Left renal pelvis (tissue), 4 donors: ENCODE data around the gene ABI1. TPM values are rescaled to one million over a fixed set of nuclear protein-coding genes. Genes with fewer than 3 reads are reported as not detected.
"Not testable (repeated sequence)": the region's sequence is repeated elsewhere in the genome, so short reads cannot be mapped to it uniquely, and the experiment has no call there.

ENCODE experiments used
- DNase-seq, 4 donors: peaks; one replicate each; pipeline ENCODE4 v3.0.0-alpha.2; 2013; ENCODE audit warnings: low read depth in 4 of 4, low spot score in 3 of 4
- polyA plus RNA-seq, 4 donors: library from polyadenylated mRNA; unstranded; fragments of 120-200 nt; gene quantifications; one replicate each; pipeline ENCODE4 v1.2.1, GENCODE V29; 2013; ENCODE audit not compliant: insufficient read length in 4 of 4

Gene ABI1
- polyA plus RNA-seq, 4 donors, result 57.0 to 71.2 (median 64.5) TPM

DNA sequence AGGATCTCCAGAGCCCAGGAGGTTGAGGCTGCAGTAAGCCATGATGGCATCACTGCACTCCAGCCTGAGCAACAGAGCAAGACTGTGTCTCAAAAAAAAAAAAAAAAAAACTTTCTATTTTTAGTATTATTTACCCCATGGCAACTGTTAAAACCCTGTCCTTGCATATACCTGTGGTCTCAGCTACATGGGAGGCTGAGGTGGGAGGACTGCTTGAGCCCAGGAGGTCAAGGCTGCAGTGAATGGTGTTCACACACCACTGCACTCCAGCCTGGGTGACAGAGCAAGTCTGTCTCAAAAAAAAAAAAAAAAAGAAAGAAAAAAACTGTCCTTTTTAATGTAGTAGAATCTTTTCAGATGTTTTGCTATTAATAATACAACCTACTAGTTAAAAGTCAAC lies 3.2 kb downstream of the ABI1 start:
- DNase-seq, result not testable (repeated sequence)

DNA sequence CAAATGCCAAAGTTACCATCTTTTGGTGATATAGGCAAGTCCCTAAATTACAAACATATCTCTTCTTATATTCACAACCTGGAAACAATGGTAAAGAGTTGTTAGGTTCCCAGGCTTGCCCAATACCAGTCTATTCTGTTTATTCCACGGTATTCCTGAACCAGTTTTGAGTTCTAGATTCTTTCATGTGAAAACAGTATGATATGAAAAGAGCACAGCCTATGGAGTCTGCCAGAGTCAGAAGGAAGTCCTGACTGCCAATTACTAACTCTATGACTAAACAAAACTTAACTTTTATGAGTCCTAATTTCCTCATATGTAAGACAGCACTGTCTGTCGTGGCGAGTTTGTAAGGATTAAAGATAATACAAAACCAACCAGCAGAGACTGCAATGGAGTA lies 5.6 kb downstream of the ABI1 start:
- DNase-seq, result no peak

DNA sequence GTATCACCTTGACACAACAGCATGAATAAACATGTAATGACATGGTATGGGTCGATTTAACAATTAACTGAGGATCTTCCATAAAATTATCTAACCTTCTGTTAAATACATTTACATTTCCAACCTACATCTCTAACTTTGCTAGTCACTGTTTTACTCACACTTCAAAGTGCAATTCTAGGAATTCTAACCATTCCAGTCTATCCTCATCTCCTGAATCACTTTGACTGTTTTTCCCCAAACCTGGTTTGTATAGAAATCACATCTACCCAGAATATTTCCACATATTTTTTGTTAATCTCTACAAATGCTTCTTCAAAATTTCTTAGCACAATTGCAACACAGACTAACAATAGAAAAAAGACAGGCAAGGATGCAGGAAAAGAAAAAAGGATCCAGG lies 6.2 kb downstream of the ABI1 start:
- no peak for DNase-seq

DNA sequence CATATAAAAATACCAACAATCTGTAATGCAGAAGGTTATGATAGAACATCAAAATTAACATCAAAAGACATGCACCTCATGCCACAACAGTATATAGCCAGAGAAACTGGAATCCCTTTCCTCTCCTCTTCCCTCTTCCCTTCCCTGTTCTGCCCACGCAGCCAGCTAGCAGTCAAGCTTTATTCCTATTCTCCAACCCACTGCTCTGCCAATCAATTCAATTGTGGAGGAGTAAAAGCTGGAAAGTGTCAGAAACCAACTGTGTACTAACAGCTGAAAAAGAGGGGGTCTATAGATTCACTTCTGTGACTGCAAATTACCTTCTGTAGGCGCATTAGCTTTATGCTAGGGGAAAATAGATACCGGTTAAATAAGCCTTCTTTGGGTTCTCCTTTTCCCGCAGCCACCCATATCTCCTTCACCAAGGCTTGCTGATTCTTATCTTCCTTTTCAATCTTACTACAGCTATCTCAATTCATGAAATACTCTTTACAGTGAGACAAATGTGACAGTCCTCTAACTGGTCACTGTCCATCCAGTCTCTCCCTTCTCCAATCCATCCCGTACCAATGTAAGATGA lies 16.3 kb downstream of the ABI1 start:
- no peak for DNase-seq

DNA sequence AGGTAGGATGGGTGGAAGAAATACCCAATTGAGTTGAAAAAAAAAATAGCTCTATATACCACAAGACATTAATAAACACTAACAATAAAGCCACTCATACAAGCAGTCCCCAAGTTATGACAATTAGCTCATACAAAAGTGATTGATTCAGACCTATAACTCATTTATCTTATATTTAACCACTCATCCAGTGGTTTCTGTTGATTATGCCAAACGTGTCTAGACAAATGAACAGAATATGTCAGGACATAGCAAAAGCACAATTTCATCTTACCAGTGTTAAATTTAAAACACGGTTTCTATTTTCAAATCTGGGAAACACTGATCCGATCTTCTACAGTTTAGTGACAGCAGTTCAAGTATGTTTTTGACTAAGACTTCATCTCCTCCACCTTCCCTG lies 17.0 kb downstream of the ABI1 start:
- no peak for DNase-seq

DNA sequence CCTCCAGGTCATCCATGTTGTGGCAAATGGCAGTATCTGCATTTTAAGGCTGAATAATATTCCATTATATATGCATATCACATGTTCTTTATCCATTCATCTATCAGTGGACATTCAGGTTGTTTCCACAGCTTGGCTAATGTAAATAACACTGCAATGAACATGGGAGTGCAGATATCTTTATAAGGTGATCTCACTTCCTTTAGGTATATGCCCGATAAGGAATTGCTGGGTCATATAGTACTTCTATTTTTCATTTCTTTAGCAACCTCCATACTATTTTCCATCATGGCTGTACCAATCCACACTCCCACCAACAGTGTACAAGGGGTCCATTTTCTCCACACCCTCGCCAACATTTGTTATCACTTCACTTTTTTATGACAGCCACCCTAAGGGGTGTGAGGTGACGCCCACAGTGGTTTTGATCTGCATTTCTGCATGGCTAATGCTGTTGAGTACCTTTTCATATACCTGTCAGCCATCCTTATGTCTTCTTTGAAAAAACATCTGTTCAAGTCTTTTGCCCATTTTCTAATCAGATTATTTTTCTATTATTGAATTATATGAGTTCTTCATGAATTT lies 18.9 kb downstream of the ABI1 start:
- no peak for DNase-seq

DNA sequence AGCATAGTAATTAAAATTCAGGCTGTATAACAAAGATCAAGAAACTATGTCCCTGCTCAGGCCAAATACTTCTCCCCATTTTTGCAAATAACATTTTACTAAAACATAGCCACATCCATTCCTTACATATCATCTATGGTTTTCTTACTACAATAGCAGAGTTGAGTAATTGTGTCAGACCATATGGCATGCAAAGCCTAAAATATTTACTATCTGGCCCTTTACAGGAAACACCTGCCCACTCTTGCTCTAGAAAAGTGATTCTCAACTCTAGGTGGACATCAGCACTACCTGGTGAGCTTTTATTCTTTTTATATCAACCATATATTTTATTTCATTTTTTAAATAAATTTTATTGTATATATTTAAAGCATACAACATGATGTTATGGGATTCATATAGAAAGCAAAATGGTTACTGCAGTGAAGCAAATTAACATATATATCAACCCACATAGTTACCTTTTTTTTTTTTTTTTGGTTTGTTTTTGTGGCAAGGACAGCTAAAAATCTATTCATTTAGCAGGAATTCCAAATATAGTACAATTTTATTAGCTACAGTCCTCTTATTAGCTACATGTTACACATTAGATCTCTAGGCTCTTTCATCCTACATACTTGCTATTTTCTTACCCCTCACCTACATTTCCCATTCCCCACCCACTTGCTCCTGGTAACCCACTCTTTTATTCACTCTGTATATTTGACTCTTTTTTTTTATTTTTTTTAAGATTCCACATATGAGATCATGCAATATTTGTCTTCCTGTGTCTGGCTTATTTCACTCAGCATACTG lies 19.6 kb downstream of the ABI1 start:
- DNase-seq, result no peak

DNA sequence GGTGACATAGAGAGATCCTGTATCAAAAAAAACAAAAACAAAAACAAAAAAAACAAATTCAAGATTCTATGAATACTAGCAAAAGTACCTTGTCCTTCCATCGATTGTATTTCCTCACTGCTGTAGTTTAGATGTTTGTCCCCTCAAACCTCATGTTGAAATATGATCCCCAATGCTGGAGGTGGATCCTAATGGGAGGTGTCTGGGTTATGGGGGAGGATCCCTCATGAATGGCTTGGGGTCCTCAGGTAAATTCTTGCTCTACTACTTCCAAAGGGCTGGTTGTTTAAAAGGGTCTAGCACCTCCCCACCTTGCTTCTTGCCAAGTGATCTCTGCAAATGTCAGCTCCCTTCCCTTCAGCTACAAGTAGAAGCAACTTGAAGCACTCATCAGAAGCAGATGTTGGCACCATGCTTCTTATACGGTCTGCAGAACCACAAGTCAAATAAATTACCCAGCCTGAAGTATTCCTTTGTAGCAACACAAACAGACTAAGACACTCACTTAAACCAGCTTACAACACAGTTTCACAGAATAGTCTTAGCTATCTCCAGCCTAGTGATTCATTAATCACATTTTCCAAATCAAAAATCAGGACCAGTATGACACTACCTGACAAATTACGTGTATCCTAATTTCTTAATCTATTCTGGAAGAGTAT lies 20.7 kb downstream of the ABI1 start:
- no peak for DNase-seq

DNA sequence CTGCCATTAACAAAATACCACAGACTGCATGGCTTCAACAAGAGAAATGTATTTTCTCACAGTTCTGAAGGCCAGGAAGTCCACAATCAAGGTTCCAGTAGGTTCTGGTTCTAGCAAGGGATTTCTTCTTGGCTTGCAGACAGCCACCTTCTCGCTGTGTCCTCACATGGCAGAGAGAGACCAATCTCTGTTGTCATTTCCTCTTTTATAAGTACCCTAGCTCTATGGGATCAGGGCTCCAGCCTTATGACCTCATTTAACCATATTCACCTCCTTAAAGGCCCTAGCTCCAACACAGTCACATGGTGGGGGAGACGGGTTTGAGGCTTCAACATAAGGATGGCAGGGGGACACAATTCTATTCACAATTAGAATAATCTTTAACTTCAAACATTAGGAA lies 23.6 kb downstream of the ABI1 start:
- no peak for DNase-seq

DNA sequence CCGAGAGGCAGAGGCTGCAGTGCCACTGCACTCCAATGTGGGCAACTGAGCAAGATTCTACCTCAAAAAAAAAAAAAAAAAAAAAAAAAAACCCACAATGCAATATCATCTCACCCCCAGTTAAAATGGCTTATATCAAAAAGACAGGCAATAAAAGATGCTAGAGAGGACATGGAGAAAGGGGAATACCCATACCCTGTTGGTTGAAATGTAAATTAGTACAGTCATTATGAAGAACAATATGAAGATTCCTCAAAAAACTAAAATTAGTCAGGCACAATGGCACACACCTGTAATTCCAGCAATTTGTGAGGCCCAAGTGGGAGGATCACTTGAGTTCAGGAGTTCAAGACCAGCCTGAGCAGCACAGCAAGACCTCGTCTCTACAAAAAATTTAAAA lies 25.7 kb downstream of the ABI1 start:
- no peak for DNase-seq

DNA sequence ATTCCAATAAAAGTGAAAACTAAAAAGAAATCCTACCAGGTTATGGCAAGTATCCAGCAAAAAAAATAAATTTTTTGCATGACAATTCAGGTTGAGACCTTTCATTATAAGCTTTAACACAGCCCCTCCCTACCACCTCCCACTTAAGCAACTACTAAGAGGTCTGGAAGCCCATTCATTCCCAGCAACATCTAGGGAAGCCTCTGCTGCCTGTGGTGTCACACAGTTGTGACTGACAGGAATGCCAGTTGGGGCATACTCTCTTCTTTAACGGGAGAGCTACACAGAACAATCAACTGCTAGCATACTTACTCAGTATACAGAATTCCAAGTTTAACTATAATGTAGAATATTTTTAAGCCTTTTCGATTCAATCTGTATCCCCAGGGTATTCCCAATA lies 27.8 kb downstream of the ABI1 start:
- no peak for DNase-seq

DNA sequence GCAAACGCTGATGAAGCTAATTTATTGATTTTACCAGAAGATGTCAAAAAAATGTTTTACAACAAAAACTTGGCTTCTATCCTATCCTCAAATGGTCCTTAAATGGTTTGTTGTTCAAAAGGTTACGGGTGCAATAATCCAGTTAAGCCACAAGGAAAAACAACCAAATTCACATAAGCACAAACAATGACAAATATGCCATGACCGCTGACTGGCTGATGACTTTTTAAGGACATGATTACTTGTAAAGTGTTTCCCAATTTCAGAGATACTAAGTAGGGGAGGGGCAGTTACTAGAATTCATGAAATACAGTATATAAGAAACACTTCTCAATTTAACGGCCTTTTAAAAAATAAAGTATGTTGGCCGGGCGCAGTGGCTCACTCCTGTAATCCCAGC lies 28.8 kb downstream of the ABI1 start:
- no peak for DNase-seq

DNA sequence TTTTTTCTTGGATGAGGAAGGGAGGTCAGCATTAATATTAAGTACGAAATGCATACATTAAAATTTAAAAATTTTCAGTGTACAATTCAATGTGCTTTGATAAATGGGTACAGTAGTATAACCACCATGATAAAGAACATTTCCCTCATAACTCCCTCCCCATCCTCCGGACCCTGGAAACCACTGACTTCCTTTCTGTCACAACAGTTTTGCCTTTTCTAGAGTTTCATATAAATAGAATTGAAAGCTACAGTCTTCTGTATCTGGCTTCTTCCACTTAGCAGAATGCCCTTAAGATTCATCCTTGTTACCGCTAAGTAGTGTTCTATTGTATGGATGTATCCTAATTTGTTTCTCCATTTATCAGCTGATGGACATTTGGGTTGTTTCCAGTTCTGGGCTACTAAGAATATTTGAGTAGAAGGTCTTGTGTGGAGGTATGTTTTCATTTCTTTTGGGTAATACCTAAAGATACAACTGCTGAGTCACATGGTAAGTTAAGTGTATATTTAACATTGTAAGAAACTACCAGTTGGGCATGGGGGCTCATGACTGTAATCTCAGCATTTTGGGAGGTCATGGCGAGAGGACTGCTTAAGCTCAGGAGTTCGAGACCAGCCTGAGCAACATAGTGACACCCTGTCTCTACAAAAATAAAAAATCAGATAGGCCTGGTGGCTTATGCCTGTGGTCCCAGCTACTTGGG lies 30.8 kb downstream of the ABI1 start:
- no peak for DNase-seq

DNA sequence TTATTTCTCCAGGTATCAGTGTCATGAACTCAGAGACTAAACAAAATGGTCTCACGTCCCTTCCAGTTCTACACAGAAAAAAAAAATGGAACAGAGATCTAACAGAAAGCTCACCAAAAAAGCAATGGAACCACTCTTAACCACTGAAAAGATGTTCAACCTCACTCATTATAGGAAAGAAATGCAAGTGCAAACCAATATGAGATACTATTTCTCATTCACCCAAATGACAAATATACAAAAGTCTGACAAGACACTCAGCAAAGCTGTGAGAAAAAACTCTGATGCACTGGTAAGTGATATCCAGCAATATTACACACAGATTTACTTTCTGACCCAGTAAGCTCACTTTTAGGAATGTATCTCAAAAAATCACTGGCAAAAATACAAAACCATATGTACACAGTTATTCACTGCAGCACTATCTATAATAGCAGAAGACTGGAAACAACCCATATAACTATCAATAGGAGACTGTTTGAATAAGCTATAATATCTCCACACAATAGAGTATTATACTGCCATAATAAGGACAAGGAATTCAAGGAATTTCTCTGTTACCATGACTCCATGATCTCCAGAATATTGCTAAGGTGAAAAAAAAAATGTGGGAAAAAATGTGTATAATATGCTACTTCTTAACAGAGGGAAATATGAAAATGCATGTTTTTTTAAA lies 36.6 kb downstream of the ABI1 start:
- no peak for DNase-seq

DNA sequence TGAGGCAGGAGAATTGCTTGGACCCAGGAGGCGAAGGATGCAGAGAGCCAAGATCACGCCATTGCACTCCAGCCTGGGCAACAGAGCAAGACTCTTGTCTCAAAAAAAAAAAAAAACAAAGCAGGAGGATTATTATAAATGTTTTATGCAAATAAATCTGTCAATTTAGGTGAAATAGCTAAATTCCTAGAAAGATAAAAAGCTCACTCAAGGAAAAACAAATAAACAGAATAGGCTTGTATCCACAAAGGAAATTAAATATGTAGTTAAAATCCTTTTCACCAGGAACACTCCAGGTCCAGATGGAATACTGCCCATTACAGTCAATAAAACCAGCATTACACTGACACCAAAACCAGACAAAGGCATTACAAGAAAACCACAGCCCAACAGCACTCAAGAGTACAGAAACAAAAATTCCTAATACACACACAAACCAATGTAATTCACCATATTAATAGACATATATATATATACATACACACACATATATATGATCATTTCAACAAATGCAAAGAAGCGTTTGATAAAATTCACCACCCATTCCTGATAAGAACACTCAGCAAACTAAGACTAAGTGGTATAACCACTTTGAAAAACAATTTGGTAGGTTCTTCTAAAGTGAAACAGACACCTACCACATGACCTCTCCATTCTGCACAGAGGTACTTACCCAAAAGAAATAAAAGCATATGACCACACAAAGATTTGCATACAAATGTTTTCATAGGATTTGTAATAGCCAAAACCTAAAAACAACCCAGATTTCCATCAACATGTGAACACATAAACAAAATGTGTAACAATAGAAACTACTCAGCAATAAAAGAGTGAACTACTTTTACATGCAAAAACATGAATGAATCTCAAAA lies 38.8 kb downstream of the ABI1 start:
- DNase-seq, result no peak

DNA sequence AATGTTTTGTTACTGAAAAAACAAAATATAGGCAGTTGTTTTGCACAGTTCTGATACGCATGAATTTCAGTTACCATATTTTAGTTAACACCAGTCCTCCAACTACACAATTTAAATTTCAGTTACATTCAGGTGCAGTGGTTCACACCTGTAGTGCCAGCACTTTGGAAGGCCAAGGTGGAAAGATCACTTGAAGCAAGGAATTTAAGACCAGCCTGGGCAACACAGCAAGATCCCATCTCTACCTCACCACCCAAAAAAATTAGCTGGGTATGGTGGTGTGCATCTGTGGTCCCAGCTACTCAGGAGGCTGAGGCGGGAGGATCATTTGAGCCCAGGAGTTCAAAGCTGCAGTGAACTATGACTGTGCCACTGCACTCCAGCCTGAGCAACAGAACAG lies 45.3 kb downstream of the ABI1 start:
- DNase-seq, result no peak

DNA sequence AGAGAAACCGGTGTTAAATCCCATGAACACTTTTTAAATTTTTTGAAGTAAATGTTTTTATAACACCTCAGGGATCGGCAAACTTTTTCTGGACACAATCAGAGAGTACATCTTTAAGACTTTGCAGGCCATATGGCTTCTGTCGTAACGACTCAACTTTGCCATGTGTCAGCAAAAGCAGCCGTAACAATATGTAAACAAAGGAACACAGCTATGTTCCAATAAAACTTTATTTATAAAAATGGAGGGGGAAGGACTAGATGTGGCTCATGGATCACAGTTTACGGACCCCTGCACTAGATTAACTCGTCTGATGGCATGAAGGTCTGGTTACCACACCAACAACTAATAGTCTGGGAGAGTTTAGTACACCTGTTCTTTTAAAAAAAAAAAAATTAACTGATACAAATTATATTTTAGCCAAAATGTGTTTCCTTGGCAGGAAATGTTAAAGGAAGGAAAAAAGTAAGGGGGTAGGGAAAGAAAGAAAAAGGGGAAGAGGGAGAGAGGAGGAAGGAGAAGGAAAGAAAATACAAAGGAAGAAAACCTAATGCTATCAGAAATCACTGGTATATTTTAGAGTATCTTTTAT lies 50.2 kb downstream of the ABI1 start:
- DNase-seq, result no peak

DNA sequence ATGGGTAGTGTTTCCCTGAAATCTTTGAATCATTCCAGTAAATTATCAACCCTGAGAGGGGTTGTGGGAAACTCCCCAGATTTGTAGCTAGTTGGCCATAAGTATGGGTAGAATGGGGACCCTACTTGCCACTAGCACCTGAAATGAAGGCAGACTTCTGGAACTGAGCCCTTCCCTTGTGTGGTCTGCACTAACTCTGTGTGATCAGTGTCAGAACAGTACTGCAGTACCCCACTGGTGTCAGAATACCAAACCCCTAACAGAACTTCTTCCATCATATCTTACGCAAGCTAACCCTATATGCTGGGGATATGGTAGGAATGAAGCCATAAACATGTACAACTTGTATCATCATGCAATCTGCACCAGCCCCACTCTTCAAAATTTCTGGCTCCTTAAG lies 50.8 kb downstream of the ABI1 start:
- no peak for DNase-seq

DNA sequence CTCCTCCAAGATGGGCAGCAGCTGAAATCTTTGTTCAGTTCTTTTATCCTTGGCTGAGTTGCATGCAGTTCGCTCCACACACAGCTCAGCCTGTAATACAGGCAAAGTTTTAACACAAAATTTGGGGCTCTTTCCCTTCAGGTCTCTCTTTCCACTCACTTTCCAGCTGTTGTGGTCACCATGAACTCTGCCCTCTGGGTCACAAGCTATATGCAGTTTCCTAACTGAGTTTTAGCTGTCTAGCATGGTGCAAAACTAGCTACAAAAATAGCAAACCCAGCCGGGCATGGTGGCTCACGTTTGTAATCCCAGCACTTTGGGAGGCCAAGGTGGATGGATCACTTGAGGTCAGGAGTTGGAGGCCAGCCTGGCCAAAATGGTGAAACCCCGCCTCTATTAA lies 53.2 kb downstream of the ABI1 start:
- DNase-seq, result no peak
